Retinal pigment epithelial cell (primary cell): ENCODE results near the gene IFT74.

ENCODE experiments used
- DNase-seq: peaks from one replicate; pipeline ENCODE4 v3.0.0-alpha.2; 2010; ENCODE audit warnings: low read depth
- H3K4me3 ChIP-seq: 2 replicates; pipeline ENCODE4 v1.5.1; 2011; ENCODE audit warnings: mild to moderate bottlenecking, low read length, control low read depth, moderate library complexity
- CTCF ChIP-seq: conservative IDR thresholded peaks from 2 replicates; pipeline ENCODE4 v1.5.1; 2011; ENCODE audit warnings: low read depth, low read length, control low read depth, inconsistent platforms

IFT74 gene

GRCh38 chr9:26955921-26956859, at the start of gene IFT74:
Gene IFT74 (plus strand): TSS chr9:26956412. CDS start chr9:26961968, 5,556 bp downstream.
- peak within 1 kb of the TSS; percentile 75 for H3K4me3 ChIP-seq
- DNase-seq, result peak; percentile 94
- TF ChIP-seq CTCF, result no peak

DNA sequence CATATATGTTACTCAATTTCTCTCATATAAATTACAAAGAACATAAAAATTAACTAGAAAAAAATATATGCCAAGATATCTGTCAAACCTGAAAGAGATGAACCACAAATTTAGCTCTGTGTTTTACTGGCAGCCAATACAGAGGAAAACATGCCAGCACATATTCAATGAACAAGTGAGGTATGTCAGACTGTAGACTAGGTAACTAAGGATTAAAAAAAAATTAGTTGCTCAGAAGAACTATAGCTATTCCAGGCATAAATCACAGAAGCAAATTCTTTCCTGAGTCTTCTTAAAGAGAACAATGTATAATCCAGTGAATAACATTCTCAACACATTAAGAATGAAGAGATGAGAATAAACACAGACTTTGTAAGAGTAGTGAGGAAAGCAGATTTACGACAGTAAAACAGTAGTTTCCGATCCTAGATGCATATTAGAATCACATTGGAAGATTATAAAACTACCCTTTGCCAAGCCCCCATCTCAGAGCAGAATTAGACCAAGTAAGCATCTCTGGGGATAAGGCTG, 43.0 kb upstream of the IFT74 start:
- DNase-seq, result no peak
- TF ChIP-seq CTCF, result no peak
- no peak overlapping the region for H3K4me3 ChIP-seq

DNA sequence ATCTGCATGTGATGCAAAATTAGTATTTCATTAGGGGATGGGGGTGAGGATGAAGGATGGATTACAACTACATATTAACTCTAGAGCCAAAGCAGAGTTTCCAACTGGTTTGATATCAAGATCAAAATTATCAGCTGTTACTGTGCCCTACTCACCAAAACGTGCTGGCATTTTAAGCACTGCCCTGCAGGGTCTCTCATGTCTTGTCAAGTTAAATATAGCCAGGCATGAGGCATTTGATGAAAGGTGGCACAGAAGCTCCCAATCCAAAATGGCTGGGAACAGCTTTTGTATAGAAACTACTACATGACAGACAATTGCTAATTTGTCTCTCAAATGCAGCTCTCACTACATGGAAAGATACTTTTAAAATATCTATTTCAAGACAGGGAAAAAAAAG, 36.5 kb upstream of the IFT74 start:
- H3K4me3 ChIP-seq, result no peak overlapping the region
- no peak for DNase-seq
- TF ChIP-seq CTCF, result no peak

GRCh38 chr9:26925609-26926008, 30.6 kb upstream of the IFT74 start:
- TF ChIP-seq CTCF, result no peak
- no peak overlapping the region for H3K4me3 ChIP-seq
- DNase-seq, result no peak

GRCh38 chr9:26928902-26929495, 27.2 kb upstream of the IFT74 start:
- no peak overlapping the region for H3K4me3 ChIP-seq
- TF ChIP-seq CTCF, result no peak
- no peak for DNase-seq

DNA sequence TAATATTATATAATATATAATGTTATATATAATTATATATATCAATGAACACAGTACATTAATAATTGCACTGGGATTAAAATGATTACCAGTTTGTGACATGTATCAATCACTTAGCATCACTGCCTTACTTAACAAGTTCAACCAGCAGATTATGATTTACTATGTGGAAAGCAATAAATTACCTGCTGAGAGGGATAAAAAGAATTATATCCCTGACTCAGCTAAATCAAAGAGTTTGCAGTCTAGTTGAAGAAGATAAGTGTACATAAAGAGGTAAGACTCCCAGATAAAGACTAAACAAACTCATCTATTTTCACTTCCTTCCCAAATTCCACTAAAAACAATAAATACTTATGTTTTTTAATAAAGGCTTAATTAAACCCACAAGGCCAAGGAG, 20.4 kb upstream of the IFT74 start:
- TF ChIP-seq CTCF, result no peak
- H3K4me3 ChIP-seq, result no peak overlapping the region
- no peak for DNase-seq
